VCaP (cell line): ENCODE results near the gene PRKAR2B.
"Not testable (repeated sequence)": the region's sequence is repeated elsewhere in the genome, so short reads cannot be mapped to it uniquely, and the experiment has no call there.

ENCODE experiments used
- H3K27ac ChIP-seq: fragments of 450-650 bp; 2 replicates; pipeline ENCODE4 v1.5.1; 2017
- TF ChIP-seq, protein P1 (sequence below): fragments of 450-650 bp; conservative IDR thresholded peaks from 2 replicates; pipeline ENCODE4 v1.5.1; 2017; ENCODE audit warnings: mild to moderate bottlenecking, moderate library complexity

Gene PRKAR2B

DNA sequence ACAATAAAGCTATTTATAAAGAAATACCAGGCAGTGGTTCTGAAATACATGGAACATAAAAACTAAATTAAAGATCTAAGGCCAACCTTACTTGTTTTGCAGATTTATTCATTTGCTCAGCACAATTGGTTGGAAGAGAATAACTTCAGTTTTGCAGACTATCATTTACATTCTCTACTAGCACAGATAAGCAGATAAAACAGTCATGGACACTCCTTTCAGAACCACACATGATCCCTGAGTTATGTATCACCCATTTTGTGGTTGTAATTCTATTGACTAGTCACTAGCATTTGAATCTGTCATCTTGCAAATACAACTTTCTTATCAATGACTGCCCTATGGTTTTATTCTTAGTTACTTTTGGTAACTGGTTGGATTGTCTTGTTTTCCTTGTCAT lies 45.1 kb downstream of the PRKAR2B start:
- peak overlapping the region; percentile 38 for H3K27ac ChIP-seq

GRCh38 chr7:107090457-107090856 lies 46.0 kb downstream of the PRKAR2B start:
- TF ChIP-seq, protein P1, sequence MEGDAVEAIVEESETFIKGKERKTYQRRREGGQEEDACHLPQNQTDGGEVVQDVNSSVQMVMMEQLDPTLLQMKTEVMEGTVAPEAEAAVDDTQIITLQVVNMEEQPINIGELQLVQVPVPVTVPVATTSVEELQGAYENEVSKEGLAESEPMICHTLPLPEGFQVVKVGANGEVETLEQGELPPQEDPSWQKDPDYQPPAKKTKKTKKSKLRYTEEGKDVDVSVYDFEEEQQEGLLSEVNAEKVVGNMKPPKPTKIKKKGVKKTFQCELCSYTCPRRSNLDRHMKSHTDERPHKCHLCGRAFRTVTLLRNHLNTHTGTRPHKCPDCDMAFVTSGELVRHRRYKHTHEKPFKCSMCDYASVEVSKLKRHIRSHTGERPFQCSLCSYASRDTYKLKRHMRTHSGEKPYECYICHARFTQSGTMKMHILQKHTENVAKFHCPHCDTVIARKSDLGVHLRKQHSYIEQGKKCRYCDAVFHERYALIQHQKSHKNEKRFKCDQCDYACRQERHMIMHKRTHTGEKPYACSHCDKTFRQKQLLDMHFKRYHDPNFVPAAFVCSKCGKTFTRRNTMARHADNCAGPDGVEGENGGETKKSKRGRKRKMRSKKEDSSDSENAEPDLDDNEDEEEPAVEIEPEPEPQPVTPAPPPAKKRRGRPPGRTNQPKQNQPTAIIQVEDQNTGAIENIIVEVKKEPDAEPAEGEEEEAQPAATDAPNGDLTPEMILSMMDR: no peak

More for the DNA sequence above, 45.1 kb downstream of the PRKAR2B start:
- TF ChIP-seq, protein P1: no peak

DNA sequence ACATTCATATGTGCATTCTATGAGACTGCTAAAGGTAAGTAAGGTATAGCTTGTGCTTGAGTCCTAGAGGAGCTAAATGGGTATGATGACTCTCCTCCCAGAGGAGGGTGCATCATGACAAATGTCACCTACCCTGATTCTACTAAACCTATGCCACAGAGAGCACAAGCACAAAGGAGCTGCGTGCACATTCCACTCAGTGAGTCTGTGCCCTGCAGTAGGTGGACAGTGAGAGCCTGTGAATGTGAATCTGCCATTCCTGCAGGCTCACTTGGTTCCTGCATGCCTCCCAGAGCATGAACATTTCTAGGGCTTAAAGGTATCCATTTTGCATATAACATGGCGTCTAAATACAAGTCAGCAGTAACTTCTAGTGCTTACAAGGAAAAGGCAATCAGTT lies 46.8 kb downstream of the PRKAR2B start:
- no peak overlapping the region for H3K27ac ChIP-seq
- TF ChIP-seq, protein P1: no peak

More at GRCh38 chr7:107090457-107090856, 46.0 kb downstream of the PRKAR2B start:
- peak overlapping the region; percentile 38 for H3K27ac ChIP-seq

DNA sequence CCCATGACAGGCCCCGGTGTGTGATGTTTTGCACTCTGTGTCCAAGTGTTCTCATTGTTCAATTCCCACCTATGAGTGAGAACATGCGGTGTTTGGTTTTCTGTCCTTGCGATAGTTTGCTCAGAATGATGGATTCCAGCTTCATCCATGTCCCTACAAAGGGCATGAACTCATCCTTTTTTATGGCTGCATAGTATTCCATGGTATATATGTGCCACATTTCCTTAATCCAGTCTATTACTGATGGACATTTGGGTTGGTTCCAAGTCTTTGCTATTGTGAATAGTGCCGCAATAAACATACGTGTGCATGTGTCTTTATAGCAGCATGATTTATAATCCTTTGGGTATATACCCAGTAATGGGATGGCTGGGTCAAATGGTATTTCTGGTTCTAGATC lies 49.2 kb downstream of the PRKAR2B start:
- not testable (repeated sequence) for H3K27ac ChIP-seq

DNA sequence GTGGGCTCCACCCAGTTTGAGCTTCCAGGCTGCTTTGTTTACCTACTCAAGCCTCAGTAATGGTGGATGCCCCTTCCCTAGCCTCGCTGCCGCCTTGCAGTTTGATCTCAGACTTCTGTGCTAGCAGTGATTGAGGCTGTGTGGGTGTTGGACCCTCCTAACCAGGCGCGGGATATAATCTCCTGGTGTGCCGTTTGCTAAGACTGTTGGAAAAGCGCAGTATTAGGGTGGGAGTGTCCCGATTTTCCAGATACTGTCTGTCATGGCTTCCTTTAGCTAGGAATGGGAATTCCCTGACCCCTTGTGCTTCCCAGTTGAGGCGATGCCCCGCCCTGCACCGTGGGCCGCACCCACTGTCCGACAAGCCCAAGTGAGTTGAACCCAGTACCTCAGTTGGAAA lies 54.6 kb downstream of the PRKAR2B start:
- H3K27ac ChIP-seq: not testable (repeated sequence)

GRCh38 chr7:107100824-107101223 lies 56.3 kb downstream of the PRKAR2B start:
- TF ChIP-seq, protein P1: no peak
- no peak overlapping the region for H3K27ac ChIP-seq

GRCh38 chr7:107103369-107103768 lies 58.9 kb downstream of the PRKAR2B start:
- TF ChIP-seq, protein P1: no peak
- peak overlapping the region; percentile 62 for H3K27ac ChIP-seq

DNA sequence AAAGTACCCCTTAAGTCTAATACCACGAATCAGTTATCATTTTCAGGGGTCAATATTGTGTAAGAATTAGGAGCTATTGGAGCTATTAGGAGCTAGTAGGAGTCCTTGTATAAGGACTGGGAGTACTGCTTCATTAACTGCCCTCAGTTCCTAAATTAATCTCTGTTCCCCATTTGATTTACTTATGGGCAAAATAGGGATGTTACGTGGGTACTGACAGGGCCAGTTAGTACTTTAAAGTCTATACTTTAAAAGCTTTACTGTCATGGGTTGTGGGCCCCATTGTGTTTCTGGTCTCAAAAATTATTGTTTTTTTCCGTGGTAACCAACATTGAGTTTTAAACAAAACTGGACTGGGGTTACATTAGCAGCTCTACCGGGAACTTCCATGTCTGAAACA lies 60.3 kb downstream of the PRKAR2B start:
- H3K27ac ChIP-seq: no peak overlapping the region
- TF ChIP-seq, protein P1: no peak

- H3K27ac ChIP-seq: no peak overlapping the region
- TF ChIP-seq, protein P1: no peak
Observed at GRCh38 chr7:107105591-107106245, 61.2 kb downstream of the PRKAR2B start.
